ENCODE measurements around the gene MBP.

DNA sequence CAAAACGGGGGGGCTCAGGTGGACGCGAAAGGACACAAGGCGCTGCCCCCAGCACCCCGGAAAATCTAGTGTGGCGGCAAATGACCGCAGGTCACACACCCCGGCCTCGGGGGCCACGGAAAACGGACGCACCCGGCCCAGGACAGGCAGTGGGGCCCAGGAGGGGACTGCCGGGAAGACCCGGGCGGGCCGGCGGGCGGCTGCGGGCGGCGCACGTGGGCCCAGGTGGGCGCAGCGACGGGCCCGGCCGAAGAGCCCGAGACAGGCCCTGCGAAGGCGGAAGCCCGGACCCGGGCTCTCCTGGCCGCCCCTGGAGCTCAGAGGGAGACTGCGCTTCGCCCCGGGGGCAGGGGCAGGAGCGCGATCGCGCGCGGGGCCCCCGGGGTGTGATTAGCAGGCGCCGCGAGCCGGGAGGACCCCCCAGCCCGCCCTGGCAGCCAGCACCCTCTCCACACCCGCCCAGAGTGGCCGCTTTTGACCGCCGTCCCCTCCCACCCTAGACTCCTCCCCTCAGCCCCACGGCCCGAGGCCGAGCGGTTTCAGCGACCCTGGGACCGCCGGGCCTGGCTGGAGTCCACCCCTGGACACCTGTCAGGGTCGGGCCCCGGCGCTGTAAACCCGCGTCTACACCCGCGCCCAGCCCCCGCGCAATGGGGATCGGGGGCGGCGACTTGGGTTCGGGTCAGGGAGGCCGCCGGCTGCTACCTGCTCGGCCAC is 773 bp downstream of the MBP start:
- TF ChIP-seq TEAD4 (IDR thresholded peaks at IDR 0.05), result no peak
- TF ChIP-seq ZBTB7A (IDR thresholded peaks at IDR 0.05; ENCODE audit: low read depth), result peak; percentile 70; the same call in 1 of the 2 replicates
- TF ChIP-seq EGR1 (IDR thresholded peaks at IDR 0.05), result no peak
